Osteoblast (primary cell): ENCODE measurements around the gene FRMPD2. TPM values are rescaled to one million over a fixed set of nuclear protein-coding genes. Genes with fewer than 3 reads are reported as not detected.

Source experiments
- DNase-seq: peaks from one replicate; pipeline ENCODE4 v3.0.0; 2011; ENCODE audit warnings: low spot score, mixed read lengths; ENCODE audit not compliant: insufficient read length; ENCODE audit errors: missing footprints
- H2AFZ ChIP-seq: 2 replicates; pipeline ENCODE4 v1.6.0; 2011; ENCODE audit warnings: mild to moderate bottlenecking, low read length
- H3K27ac ChIP-seq: 2 replicates; pipeline ENCODE4 v1.5.1; 2011; ENCODE audit warnings: mild to moderate bottlenecking, low read depth, low read length, moderate library complexity
- H3K27me3 ChIP-seq: 2 replicates; pipeline ENCODE4 v1.6.0; 2012; ENCODE audit warnings: mild to moderate bottlenecking, control low read depth, inconsistent platforms, low read length, moderate library complexity; ENCODE audit not compliant: insufficient read depth
- H3K36me3 ChIP-seq: 2 replicates; pipeline ENCODE4 v1.5.1; 2011; ENCODE audit warnings: mild to moderate bottlenecking, low read length, control low read depth, moderate library complexity; ENCODE audit not compliant: insufficient read depth
- H3K4me1 ChIP-seq: 2 replicates; pipeline ENCODE4 v1.5.1; 2011; ENCODE audit warnings: mild to moderate bottlenecking, low read length, control low read depth, moderate library complexity; ENCODE audit not compliant: insufficient read depth
- H3K4me2 ChIP-seq: 2 replicates; pipeline ENCODE4 v1.6.0; 2011; ENCODE audit warnings: mild to moderate bottlenecking, low read length; ENCODE audit not compliant: insufficient read depth
- H3K4me3 ChIP-seq: fragments of 200-600 bp; sonication (generic); 3 replicates; pipeline ENCODE4 v1.5.1; 2012; ENCODE audit warnings: mild to moderate bottlenecking, low read length, inconsistent platforms; ENCODE audit not compliant: insufficient read depth
- H3K79me2 ChIP-seq: 2 replicates; pipeline ENCODE4 v1.6.0; 2012; ENCODE audit warnings: mild to moderate bottlenecking, low read length, control low read depth, inconsistent platforms; ENCODE audit not compliant: insufficient read depth
- H3K9me3 ChIP-seq: 2 replicates; pipeline ENCODE4 v1.5.1; 2011; ENCODE audit warnings: low read depth, low read length, control low read depth
- H4K20me1 ChIP-seq: 2 replicates; pipeline ENCODE4 v1.6.0; 2012; ENCODE audit warnings: mild to moderate bottlenecking, low read length, control low read depth; ENCODE audit not compliant: insufficient read depth
- total RNA-seq: library from RNA; depleted of rRNA; stranded (reverse); fragments of >200 nt; gene quantifications from 2 replicates; pipeline ENCODE4 v1.2.3, GENCODE V29; 2012
- TF ChIP-seq, protein P1 (sequence below): IDR thresholded peaks from 2 replicates; pipeline ENCODE4 v1.5.1; 2011; ENCODE audit warnings: mild to moderate bottlenecking, low read depth, low read length, moderate library complexity; ENCODE audit errors: extremely low read depth

The FRMPD2 gene
- total RNA-seq, 1 donor = not detected

DNA sequence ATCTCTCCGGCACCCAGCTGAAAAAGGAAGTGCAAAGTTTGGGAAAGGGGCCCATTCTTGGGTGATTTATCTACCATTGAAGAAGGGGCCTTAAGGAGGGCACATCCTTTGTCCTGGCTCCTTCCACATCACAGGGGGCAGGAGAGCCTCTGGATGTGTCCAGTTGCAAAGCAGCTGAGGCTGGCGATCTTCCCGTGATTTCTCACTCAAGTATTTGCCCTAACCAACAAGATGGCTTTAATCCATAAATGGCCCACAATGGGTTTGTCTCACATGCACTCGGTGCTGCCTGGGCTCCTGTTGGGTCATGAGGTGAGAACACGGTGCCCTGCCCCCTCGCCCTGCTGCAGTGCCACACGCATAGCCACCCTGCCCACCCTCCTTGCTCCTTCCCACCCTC, 14.2 kb upstream of the FRMPD2 start:
- peaks cover 2% of the 10 kb centered on the region for H3K9me3 ChIP-seq
- H3K4me3 ChIP-seq = no peak overlapping the region
- H3K36me3 ChIP-seq = no peaks in the 10 kb centered on the region
- H3K27me3 ChIP-seq = peaks cover 28% of the 10 kb centered on the region
- H3K27ac ChIP-seq = no peak overlapping the region
- no peaks in the 10 kb centered on the region for H3K79me2 ChIP-seq
- no peaks in the 10 kb centered on the region for H4K20me1 ChIP-seq
- TF ChIP-seq, protein P1, sequence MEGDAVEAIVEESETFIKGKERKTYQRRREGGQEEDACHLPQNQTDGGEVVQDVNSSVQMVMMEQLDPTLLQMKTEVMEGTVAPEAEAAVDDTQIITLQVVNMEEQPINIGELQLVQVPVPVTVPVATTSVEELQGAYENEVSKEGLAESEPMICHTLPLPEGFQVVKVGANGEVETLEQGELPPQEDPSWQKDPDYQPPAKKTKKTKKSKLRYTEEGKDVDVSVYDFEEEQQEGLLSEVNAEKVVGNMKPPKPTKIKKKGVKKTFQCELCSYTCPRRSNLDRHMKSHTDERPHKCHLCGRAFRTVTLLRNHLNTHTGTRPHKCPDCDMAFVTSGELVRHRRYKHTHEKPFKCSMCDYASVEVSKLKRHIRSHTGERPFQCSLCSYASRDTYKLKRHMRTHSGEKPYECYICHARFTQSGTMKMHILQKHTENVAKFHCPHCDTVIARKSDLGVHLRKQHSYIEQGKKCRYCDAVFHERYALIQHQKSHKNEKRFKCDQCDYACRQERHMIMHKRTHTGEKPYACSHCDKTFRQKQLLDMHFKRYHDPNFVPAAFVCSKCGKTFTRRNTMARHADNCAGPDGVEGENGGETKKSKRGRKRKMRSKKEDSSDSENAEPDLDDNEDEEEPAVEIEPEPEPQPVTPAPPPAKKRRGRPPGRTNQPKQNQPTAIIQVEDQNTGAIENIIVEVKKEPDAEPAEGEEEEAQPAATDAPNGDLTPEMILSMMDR = no peak
- H3K4me1 ChIP-seq = no peaks in the 10 kb centered on the region
- H2AFZ ChIP-seq = no peak overlapping the region
- H3K4me2 ChIP-seq = no peak overlapping the region
- no peak for DNase-seq

DNA sequence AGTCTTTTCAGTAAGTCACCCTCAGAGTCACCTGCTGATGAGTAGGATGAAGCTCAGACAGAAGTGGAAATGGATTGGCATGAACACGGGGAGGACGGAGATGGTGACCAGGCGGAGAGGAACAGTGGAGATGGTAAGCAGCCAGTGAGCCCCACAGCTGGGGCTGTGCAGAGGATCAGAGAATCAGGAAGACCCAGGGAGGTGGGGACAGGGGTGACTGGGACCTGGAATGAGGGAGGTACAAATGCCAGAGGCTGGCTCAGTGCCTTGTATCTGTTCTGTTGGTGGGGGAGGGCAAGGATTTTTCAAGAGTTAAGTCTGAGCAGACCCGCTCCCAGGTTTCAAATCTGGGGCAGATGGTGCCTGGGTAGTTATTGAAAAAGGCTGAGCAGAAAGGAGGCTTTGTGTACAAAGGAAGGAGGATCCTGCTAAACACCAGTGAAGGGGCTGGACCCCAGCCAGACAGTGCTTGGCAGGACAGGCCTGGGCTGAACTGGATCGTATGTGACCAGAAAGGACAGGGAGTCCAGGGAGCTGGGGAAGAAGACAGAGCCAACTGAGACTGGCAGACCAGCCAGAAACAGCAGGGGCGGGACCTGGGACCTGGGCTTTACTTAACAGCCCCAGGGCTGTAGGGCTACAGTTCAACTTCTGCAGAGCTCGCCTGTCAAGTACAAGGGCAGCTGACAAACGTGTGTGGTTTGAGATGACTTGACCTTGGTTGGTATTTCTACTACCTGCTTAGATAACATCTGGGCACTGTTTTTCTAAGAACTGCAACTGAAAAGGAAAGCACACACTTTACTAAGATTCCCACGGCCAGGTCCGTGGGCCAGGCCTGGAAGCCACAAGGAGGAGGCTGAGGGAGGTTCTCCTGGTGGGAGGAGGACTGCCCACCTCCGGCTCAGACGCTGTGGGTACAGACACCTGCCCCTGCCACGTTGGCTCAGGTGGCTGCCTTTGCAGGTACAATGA, 13.2 kb upstream of the FRMPD2 start:
- H3K4me1 ChIP-seq = no peaks in the 10 kb centered on the region
- TF ChIP-seq, protein P1 = no peak
- no peaks in the 10 kb centered on the region for H3K79me2 ChIP-seq
- DNase-seq = no peak
- H4K20me1 ChIP-seq = no peaks in the 10 kb centered on the region
- H3K4me2 ChIP-seq = no peak overlapping the region
- no peak overlapping the region for H2AFZ ChIP-seq
- H3K9me3 ChIP-seq = peaks cover 2% of the 10 kb centered on the region
- H3K27me3 ChIP-seq = peaks cover 28% of the 10 kb centered on the region
- H3K27ac ChIP-seq = no peak overlapping the region
- no peaks in the 10 kb centered on the region for H3K36me3 ChIP-seq
- no peak overlapping the region for H3K4me3 ChIP-seq

GRCh38 chr10:48286356-48286755, 11.9 kb upstream of the FRMPD2 start:
- no peak for DNase-seq
- TF ChIP-seq, protein P1 = no peak
- H3K27ac ChIP-seq = no peak overlapping the region
- H2AFZ ChIP-seq = no peak overlapping the region
- no peaks in the 10 kb centered on the region for H4K20me1 ChIP-seq
- no peaks in the 10 kb centered on the region for H3K36me3 ChIP-seq
- H3K4me2 ChIP-seq = no peak overlapping the region
- no peaks in the 10 kb centered on the region for H3K4me1 ChIP-seq
- H3K4me3 ChIP-seq = no peak overlapping the region
- no peaks in the 10 kb centered on the region for H3K79me2 ChIP-seq
- H3K9me3 ChIP-seq = peaks cover 2% of the 10 kb centered on the region
- H3K27me3 ChIP-seq = peaks cover 21% of the 10 kb centered on the region

DNA sequence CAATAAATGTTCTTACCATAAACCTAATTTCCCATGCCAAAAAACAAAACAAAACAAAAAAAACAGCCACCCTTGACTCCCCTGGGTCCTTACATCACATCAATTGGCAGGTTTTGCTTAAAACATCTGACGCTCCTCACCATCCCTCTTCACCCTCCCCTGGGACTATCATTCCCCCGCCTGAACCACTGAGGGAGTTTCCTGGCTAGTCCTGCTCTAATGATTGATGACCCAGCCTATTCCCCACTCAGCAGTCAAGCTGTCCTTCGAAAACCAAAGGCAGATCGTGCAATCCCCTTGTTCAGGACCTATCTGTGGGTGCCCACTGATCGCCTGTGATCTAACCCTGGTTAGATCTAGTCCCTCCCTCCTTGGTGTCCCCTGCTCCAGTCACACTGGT, 11.2 kb upstream of the FRMPD2 start:
- no peak for DNase-seq
- Histone ChIP-seq H3K4me3 (no peak overlapping the region), H4K20me1 (no peaks in the 10 kb centered on the region), H3K4me1 (no peaks in the 10 kb centered on the region), H3K79me2 (no peaks in the 10 kb centered on the region), H2AFZ (no peak overlapping the region), H3K4me2 (no peak overlapping the region), H3K36me3 (no peaks in the 10 kb centered on the region), H3K27ac (no peak overlapping the region), H3K9me3 (peaks cover 2% of the 10 kb centered on the region), H3K27me3 (peaks cover 16% of the 10 kb centered on the region)
- TF ChIP-seq, protein P1 = no peak
